ENCODE results near the gene GAD1.

GAD1 gene

GRCh38 chr2:170818036-170818751, 1.5 kb downstream of the GAD1 start:
- no peak for DNase-seq (ENCODE audit: low read depth)

GRCh38 chr2:170818752-170819470, 2.2 kb downstream of the GAD1 start:
- no peak for DNase-seq (ENCODE audit: low read depth)

GRCh38 chr2:170819680-170820664, 3.3 kb downstream of the GAD1 start:
- no peak for DNase-seq (ENCODE audit: low read depth)

- DNase-seq (ENCODE audit: low read depth): no peak
Observed at GRCh38 chr2:170820757-170821530, 4.3 kb downstream of the GAD1 start.

GRCh38 chr2:170821531-170822289, 5.0 kb downstream of the GAD1 start:
- DNase-seq (ENCODE audit: low read depth): no peak

GRCh38 chr2:170822290-170823087, 5.8 kb downstream of the GAD1 start:
- peak; percentile 64 for DNase-seq (ENCODE audit: low read depth)

- no peak for DNase-seq (ENCODE audit: low read depth)
Observed at GRCh38 chr2:170823088-170823897, 6.6 kb downstream of the GAD1 start.

GRCh38 chr2:170823898-170824215, 7.2 kb downstream of the GAD1 start:
- DNase-seq (ENCODE audit: low read depth): no peak

GRCh38 chr2:170824526-170825015, 7.9 kb downstream of the GAD1 start:
- no peak for DNase-seq (ENCODE audit: low read depth)

GRCh38 chr2:170827841-170828532, 11.3 kb downstream of the GAD1 start:
- no peak for DNase-seq (ENCODE audit: low read depth)

GRCh38 chr2:170828533-170828916, 11.8 kb downstream of the GAD1 start:
- DNase-seq (ENCODE audit: low read depth): no peak

- DNase-seq (ENCODE audit: low read depth): no peak
Observed at GRCh38 chr2:170829036-170829435, 12.3 kb downstream of the GAD1 start.

GRCh38 chr2:170830166-170830565, 13.5 kb downstream of the GAD1 start:
- no peak for DNase-seq (ENCODE audit: low read depth)

GRCh38 chr2:170831115-170831514, 14.4 kb downstream of the GAD1 start:
- DNase-seq (ENCODE audit: low read depth): no peak

- DNase-seq (ENCODE audit: low read depth): no peak
Observed at GRCh38 chr2:170836027-170836426, 19.3 kb downstream of the GAD1 start.

- no peak for DNase-seq (ENCODE audit: low read depth)
Observed at GRCh38 chr2:170840717-170841210, 24.1 kb downstream of the GAD1 start.

GRCh38 chr2:170842785-170843184, 26.1 kb downstream of the GAD1 start:
- no peak for DNase-seq (ENCODE audit: low read depth)

- no peak for DNase-seq (ENCODE audit: low read depth)
Observed at GRCh38 chr2:170843656-170844055, 27.0 kb downstream of the GAD1 start.
